Gastrocnemius medialis (tissue), 4 donors: ENCODE measurements around the gene UNC5C.

Experiments
- POLR2A ChIP-seq, 2 donors: fragments of 450-650 bp; IDR thresholded peaks; one replicate each; pipeline ENCODE4 v1.6.1; 2017; ENCODE audit warnings: antibody characterized with exemption in 2 of 2, mild to moderate bottlenecking in 2 of 2, moderate library complexity in 2 of 2
- TF ChIP-seq, protein P1 (sequence below), 5 experiments: fragments of 450-650 bp in 3 of 5; fragments of 200-600 bp in 2 of 5; sonication (generic) in 2 of 5; IDR thresholded peaks in 4 of 5; conservative IDR thresholded peaks in 1 of 5; 1 replicate in 4 of 5; 2 replicates in 1 of 5; pipeline ENCODE4 v1.5.1; 2016 to 2019; ENCODE audit warnings: antibody characterized with exemption in 5 of 5, mild to moderate bottlenecking in 3 of 5, moderate library complexity in 3 of 5

- TF ChIP-seq, protein P1, sequence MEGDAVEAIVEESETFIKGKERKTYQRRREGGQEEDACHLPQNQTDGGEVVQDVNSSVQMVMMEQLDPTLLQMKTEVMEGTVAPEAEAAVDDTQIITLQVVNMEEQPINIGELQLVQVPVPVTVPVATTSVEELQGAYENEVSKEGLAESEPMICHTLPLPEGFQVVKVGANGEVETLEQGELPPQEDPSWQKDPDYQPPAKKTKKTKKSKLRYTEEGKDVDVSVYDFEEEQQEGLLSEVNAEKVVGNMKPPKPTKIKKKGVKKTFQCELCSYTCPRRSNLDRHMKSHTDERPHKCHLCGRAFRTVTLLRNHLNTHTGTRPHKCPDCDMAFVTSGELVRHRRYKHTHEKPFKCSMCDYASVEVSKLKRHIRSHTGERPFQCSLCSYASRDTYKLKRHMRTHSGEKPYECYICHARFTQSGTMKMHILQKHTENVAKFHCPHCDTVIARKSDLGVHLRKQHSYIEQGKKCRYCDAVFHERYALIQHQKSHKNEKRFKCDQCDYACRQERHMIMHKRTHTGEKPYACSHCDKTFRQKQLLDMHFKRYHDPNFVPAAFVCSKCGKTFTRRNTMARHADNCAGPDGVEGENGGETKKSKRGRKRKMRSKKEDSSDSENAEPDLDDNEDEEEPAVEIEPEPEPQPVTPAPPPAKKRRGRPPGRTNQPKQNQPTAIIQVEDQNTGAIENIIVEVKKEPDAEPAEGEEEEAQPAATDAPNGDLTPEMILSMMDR (IDR thresholded peaks at IDR 0.05 in 4 of 5, conservative IDR thresholded peaks at IDR 0.05 in 1 of 5) = no peak
- no peak for TF ChIP-seq POLR2A (IDR thresholded peaks at IDR 0.05)
Observed at GRCh38 chr4:95167805-95168204, 381.0 kb downstream of the UNC5C start.
